GM10248 (cell line): ENCODE measurements around the gene LMTK2.

Source experiments
- CTCF ChIA-PET: fragments of 300-600 bp; sonication (Branson Sonifier 250); formaldehyde crosslinking; extraction: SDS; loops from one replicate; lab custom pipeline; 2021; ENCODE audit warnings: antibody characterized with exemption; lab: Yijun Ruan, JAX
- POLR2A ChIA-PET: fragments of 350-650 bp; sonication (Branson Sonifier 250); formaldehyde crosslinking; extraction: SDS; loops from one replicate; lab custom pipeline; 2020; ENCODE audit warnings: antibody characterized with exemption; lab: Yijun Ruan, JAX
- DNase-seq: peaks from one replicate; pipeline ENCODE4 v3.0.0; 2012; ENCODE audit errors: extremely low spot score
- TF ChIP-seq, protein P1 (sequence below): IDR thresholded peaks from 2 replicates; pipeline ENCODE4 v1.5.1; 2012; ENCODE audit warnings: mild to moderate bottlenecking, low read depth; ENCODE audit errors: extremely low read depth, missing control alignments, control extremely low read depth

The LMTK2 gene

GRCh38 chr7:98151884-98152283 lies 45.2 kb downstream of the LMTK2 start:
- DNase-seq = no peak
- CTCF ChIA-PET = no interaction called here
- TF ChIP-seq, protein P1, sequence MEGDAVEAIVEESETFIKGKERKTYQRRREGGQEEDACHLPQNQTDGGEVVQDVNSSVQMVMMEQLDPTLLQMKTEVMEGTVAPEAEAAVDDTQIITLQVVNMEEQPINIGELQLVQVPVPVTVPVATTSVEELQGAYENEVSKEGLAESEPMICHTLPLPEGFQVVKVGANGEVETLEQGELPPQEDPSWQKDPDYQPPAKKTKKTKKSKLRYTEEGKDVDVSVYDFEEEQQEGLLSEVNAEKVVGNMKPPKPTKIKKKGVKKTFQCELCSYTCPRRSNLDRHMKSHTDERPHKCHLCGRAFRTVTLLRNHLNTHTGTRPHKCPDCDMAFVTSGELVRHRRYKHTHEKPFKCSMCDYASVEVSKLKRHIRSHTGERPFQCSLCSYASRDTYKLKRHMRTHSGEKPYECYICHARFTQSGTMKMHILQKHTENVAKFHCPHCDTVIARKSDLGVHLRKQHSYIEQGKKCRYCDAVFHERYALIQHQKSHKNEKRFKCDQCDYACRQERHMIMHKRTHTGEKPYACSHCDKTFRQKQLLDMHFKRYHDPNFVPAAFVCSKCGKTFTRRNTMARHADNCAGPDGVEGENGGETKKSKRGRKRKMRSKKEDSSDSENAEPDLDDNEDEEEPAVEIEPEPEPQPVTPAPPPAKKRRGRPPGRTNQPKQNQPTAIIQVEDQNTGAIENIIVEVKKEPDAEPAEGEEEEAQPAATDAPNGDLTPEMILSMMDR = no peak
- POLR2A ChIA-PET = no interaction called here

DNA sequence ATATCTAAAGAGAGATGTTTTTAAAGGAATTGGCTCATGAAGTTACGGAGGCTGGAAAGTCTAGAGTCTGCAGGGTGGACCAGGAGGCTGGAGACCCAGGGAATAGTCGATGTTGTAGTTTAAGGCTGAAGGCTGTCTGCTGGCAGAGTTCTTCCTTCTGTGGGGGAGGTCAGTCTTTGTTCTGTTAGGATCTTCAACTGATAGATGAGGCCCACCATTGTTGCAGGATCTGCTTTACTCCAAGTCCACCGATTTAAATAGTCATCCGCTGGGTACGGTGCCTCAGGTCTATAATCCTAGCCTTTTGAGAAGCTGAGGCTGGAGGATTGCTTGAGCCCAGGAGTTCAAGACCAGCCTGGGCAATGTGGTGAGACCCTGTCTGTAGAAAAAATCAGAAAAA lies 50.0 kb downstream of the LMTK2 start:
- CTCF ChIA-PET = interaction anchor here (1.4 to 5.2 kb wide), 2 partner anchors 11 to 136 kb away, joined by 7 to 27 read pairs; no protein-coding TSS in a partner anchor
- DNase-seq = no peak
- TF ChIP-seq, protein P1 = no peak
- POLR2A ChIA-PET = no interaction called here

GRCh38 chr7:98157761-98158160 lies 51.1 kb downstream of the LMTK2 start:
- ChIA-PET POLR2A (no interaction called here), CTCF (interaction anchor here (1.4 to 5.2 kb wide), 3 partner anchors 10 to 137 kb away, joined by 7 to 27 read pairs (median 8); no protein-coding TSS in a partner anchor)
- TF ChIP-seq, protein P1 = no peak

DNA sequence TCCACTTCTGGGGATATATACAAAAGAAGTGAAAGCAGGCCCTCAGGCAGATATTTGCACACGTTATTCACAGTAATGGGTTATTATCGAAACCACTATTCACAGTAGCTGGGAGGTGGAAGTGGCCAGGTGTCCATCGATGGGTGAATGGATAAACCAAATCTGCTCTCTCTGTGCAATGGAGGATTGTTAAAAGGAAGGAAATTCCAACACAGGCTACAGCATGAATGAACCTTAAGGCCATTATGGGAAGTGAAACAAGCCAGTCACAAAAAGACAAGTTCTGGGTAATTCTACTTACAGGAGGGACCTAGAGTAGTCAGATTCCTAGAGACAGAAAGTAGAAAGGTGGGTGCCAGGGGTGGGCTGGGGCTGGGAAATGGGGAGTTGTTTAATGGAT lies 56.1 kb downstream of the LMTK2 start:
- TF ChIP-seq, protein P1 = no peak
- ChIA-PET CTCF (interaction anchor here (0.8 to 12.7 kb wide), 10 partner anchors 9 to 143 kb away, joined by 3 to 385 read pairs (median 3); no protein-coding TSS in a partner anchor), POLR2A (no interaction called here)

More at GRCh38 chr7:98157761-98158160, 51.1 kb downstream of the LMTK2 start:
- no peak for DNase-seq

DNA sequence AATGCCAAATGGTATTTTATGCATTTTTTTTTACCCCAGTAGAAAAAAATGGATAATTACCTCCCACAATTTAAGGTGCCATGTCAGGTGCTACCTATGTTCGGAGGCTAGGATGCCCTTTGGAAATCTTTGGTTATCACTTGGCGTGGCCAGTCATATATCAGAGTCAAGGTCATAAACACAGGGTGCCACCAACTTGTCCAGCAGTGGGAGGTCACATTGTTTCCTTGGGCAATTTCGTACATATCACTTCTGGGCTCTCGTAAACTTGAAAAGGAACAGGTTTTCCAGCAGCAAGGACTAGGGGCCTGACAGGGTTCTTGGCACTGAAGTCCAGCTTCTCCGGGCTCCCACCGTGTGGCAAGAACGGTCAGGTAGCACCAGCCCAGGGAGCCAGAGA lies 56.6 kb downstream of the LMTK2 start:
- DNase-seq = no peak
- ChIA-PET CTCF (interaction anchor here (1.1 to 12.7 kb wide), 5 partner anchors 12 to 144 kb away, joined by 3 to 385 read pairs (median 3); partner anchors contain the start of gene LMTK2), POLR2A (no interaction called here)
- TF ChIP-seq, protein P1 = no peak

More for the DNA sequence above, 56.1 kb downstream of the LMTK2 start:
- DNase-seq = no peak

DNA sequence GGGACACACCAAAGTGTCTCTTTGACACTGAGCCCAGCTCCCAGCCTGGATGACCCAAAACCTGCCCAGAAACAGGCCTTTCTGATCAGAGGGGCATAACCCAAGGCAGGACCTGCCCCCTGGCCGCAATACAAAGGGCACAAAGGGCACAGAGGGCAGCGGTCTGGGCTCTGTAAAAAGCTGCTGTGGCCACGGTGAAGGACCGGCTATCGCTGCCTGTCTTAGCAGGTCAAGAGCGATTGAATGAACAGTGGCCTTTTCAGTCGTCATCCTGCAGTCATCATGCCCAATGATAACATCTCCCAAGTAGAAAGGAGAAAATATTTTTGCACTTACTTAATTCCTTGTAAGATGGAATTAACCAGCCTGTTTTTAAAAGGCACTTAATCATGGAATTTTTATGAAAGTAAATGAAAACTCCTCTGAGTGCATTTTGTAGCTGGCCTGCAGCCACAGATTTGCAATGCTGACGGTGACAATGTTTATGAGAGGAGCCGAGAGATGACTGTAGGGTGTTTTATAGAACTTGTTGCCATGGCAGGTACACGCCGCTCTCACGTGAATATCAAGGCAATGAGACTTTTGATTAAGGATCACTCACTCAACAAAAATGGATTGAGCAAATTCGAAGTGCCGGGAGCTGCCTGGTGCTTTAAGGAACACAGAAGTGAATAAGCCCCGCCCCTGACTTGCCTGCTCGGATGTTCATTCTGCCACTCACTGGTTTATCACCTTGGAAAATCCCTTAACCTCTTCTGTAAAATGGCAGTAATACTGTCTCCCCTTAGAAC lies 57.2 kb downstream of the LMTK2 start:
- POLR2A ChIA-PET = no interaction called here
- CTCF ChIA-PET = interaction anchor here (0.9 to 12.7 kb wide), 9 partner anchors 12 to 144 kb away, joined by 3 to 385 read pairs (median 4); partner anchors contain the start of gene LMTK2
- TF ChIP-seq, protein P1 = no peak
- DNase-seq = no peak
